ENCODE data around the gene NKTR. TPM values are rescaled to one million over a fixed set of nuclear protein-coding genes. Genes with fewer than 3 reads are reported as not detected.
A peak's percentile ranks its signal among the peaks of the same experiment; 100 is the strongest.

NKTR gene
- total and polyA plus RNA-seq, 9 of the 15 experiments (the other 6 are each of a cell fraction or from before 2014, with no cell fraction given) = 19.7 to 123 (median 92.6) TPM

GRCh38 chr3:42600111-42600957 is at the start of gene NKTR (continued):
- no peak for TF ChIP-seq REST (IDR thresholded peaks at IDR 0.05; ENCODE audit: borderline replicate concordance)
- TF ChIP-seq REST (CRISPR knock-in tag; IDR thresholded peaks at IDR 0.05; ENCODE audit: low read depth) = peak; percentile 73; the same call in 1 of the 2 replicates
- TF ChIP-seq ZSCAN32 (CRISPR knock-in tag; IDR thresholded peaks at IDR 0.05) = 0 out of 2 replicates have a peak, but pooled peaks have one; percentile 22
- TF ChIP-seq ZMIZ1 (IDR thresholded peaks at IDR 0.05; ENCODE audit: low read depth in 2 of 2, low read length in 2 of 2) = 0 out of 4 replicates have a peak, but pooled peaks of 1 of the 2 experiments have one; percentile 63
- peak; percentile 36; the same call in 1 of the 2 replicates for TF ChIP-seq ESRRA (IDR thresholded peaks at IDR 0.05; ENCODE audit: borderline replicate concordance, low read depth)
- no peak for TF ChIP-seq SRSF3 (IDR thresholded peaks at IDR 0.05; ENCODE audit: insufficient read depth, low read length)
- no peak for TF ChIP-seq TGIF2 (CRISPR knock-in tag; IDR thresholded peaks at IDR 0.05)
- TF ChIP-seq, protein P1, sequence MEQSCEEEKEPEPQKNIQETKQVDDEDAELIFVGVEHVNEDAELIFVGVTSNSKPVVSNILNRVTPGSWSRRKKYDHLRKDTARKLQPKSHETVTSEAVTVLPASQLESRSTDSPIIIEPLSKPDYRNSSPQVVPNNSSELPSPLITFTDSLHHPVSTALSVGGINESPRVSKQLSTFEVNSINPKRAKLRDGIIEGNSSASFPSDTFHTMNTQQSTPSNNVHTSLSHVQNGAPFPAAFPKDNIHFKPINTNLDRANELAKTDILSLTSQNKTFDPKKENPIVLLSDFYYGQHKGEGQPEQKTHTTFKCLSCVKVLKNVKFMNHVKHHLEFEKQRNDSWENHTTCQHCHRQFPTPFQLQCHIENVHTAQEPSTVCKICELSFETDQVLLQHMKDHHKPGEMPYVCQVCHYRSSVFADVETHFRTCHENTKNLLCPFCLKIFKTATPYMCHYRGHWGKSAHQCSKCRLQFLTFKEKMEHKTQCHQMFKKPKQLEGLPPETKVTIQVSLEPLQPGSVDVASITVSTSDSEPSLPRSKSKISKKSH (CRISPR knock-in tag; IDR thresholded peaks at IDR 0.05) = no peak
- no peak for TF ChIP-seq PCBP2 (IDR thresholded peaks at IDR 0.05; ENCODE audit: low read depth, low read length, poor library complexity, severe bottlenecking)
- 0 out of 2 replicates have a peak, but pooled peaks have one; percentile 10 for TF ChIP-seq BCOR (IDR thresholded peaks at IDR 0.05)

Data from K562 (cell line).